HepG2 (cell line): ENCODE results near the gene NBL1. TPM values are rescaled to one million over a fixed set of nuclear protein-coding genes. Genes with fewer than 3 reads are reported as not detected.

Source experiments
- ATAC-seq: fragments of 200-7000 bp; cut with Tn5 transposase; 3 replicates; pipeline ENCODE4 v1.9.1; 2020; ENCODE audit warnings: mild to moderate bottlenecking, moderate library complexity
- BruUV-seq: library from RNA; stranded (reverse); fragments of 400-500 nt; replicated peaks from 2 replicates; lab custom pipeline; 2021; lab: Mats Ljungman, UMichigan
- CTCF ChIA-PET: fragments of 300-600 bp; formaldehyde crosslinking; extraction: SDS; loops from one replicate; lab custom pipeline; 2021; ENCODE audit warnings: low total read pairs, inconsistent platforms, low intra/inter-chr PET ratio; lab: Yijun Ruan, JAX
- POLR2A ChIA-PET: fragments of 350-600 bp; sonication (Branson Sonifier 250); formaldehyde crosslinking; loops from one replicate; lab custom pipeline; 2020; ENCODE audit warnings: antibody characterized with exemption, inconsistent platforms; lab: Yijun Ruan, JAX
- DNase-seq: peaks from one replicate; pipeline ENCODE4 v3.0.0-alpha.2; 2015; ENCODE audit warnings: low spot score
- FAIRE-seq: peaks from 3 replicates; lab custom pipeline; 2011; peaks lifted over from hg19 to GRCh38; lab: Jason Lieb, UNC
- H2AFZ ChIP-seq: one replicate; pipeline ENCODE4 v1.6.1; 2011; ENCODE audit warnings: low read length, inconsistent platforms
- H3K27ac ChIP-seq: fragments of 300-600 bp; 3 replicates; pipeline ENCODE4 v1.8.0; 2011; ENCODE audit warnings: mixed run types, mild to moderate bottlenecking, mixed read lengths, low read length, inconsistent platforms; ENCODE audit not compliant: insufficient read depth; ENCODE audit errors: extremely low read length
- H3K27me3 ChIP-seq, 2 experiments: fragments of 200-600 bp in 1 of 2; 2 replicates in 1 of 2; 3 replicates in 1 of 2; pipeline versions ENCODE4 v1.6.0 to v1.8.0; 2011; ENCODE audit warnings: low read length in 2 of 2, mild to moderate bottlenecking in 2 of 2, moderate library complexity in 2 of 2, inconsistent platforms in 1 of 2; ENCODE audit not compliant: insufficient read depth in 2 of 2, control insufficient read depth in 1 of 2
- H3K36me3 ChIP-seq, 2 experiments: fragments of 200-600 bp in 1 of 2; replicated peaks in 1 of 2; 2 replicates in 1 of 2; 3 replicates in 1 of 2; pipeline versions ENCODE4 v1.5.1 to v1.8.0; 2011; ENCODE audit warnings: low read length in 2 of 2, inconsistent platforms in 1 of 2; ENCODE audit not compliant: insufficient read depth in 2 of 2, control insufficient read depth in 1 of 2
- H3K4me1 ChIP-seq: 2 replicates; pipeline ENCODE4 v1.5.1; 2012; ENCODE audit warnings: low read length, inconsistent platforms; ENCODE audit not compliant: insufficient read depth
- H3K4me2 ChIP-seq: 2 replicates; pipeline ENCODE4 v1.6.0; 2011; ENCODE audit warnings: low read depth, low read length, inconsistent platforms
- H3K4me3 ChIP-seq, 3 experiments: fragments of 200-600 bp in 1 of 3; sonication (generic), shearing (Covaris generic) in 1 of 3; replicated peaks in 1 of 3; 2 replicates each; pipeline ENCODE4 v1.5.1; 2011 to 2016; ENCODE audit warnings: low read length in 3 of 3, inconsistent platforms in 2 of 3, low read depth in 2 of 3, mild to moderate bottlenecking in 2 of 3, control low read depth in 1 of 3, mixed read lengths in 1 of 3; ENCODE audit not compliant: insufficient read depth in 1 of 3
- H3K79me2 ChIP-seq: one replicate; pipeline ENCODE4 v1.6.1; 2011; ENCODE audit warnings: low read length, inconsistent platforms; ENCODE audit not compliant: insufficient read depth
- H3K9ac ChIP-seq: 2 replicates; pipeline ENCODE4 v1.6.0; 2011; ENCODE audit warnings: mild to moderate bottlenecking, low read depth, low read length, inconsistent platforms; ENCODE audit not compliant: insufficient read depth
- H3K9me3 ChIP-seq: 2 replicates; pipeline ENCODE4 v1.5.1; 2012; ENCODE audit warnings: mild to moderate bottlenecking, low read length
- H4K20me1 ChIP-seq: 2 replicates; pipeline ENCODE4 v1.6.0; 2011; ENCODE audit warnings: inconsistent platforms, mild to moderate bottlenecking, low read length, moderate library complexity; ENCODE audit not compliant: insufficient read depth
- CREB1 ChIP-seq, 2 experiments: fragments of 450-650 bp in 1 of 2; IDR thresholded peaks; 2 replicates each; pipeline ENCODE4 v1.6.1; 2016 to 2017; ENCODE audit warnings: control low read depth in 1 of 2, mild to moderate bottlenecking in 1 of 2, missing compliant biosample characterization in 1 of 2, missing genetic modification characterization in 1 of 2
- E2F1 ChIP-seq: sonication (generic); formaldehyde crosslinking; IDR thresholded peaks from 2 replicates; pipeline ENCODE4 v1.5.0; 2020; ENCODE audit warnings: missing genetic modification reagents
- EEA1 ChIP-seq: sonication (generic); formaldehyde crosslinking; IDR thresholded peaks from 2 replicates; pipeline ENCODE4 v1.5.1; 2020; ENCODE audit warnings: mild to moderate bottlenecking, missing genetic modification reagents, borderline replicate concordance
- EHMT2 ChIP-seq: fragments of 200-600 bp; sonication (generic); IDR thresholded peaks from 2 replicates; pipeline ENCODE4 v1.7.0; 2017; ENCODE audit warnings: antibody characterized with exemption, low read depth, low read length, borderline replicate concordance
- MXD3 ChIP-seq: IDR thresholded peaks from 2 replicates; pipeline ENCODE4 v1.6.1; 2016; ENCODE audit warnings: mild to moderate bottlenecking, missing biosample characterization, missing genetic modification reagents
- NFATC3 ChIP-seq: sonication (generic); formaldehyde crosslinking; IDR thresholded peaks from 2 replicates; pipeline ENCODE4 v1.5.1; 2020; ENCODE audit warnings: mild to moderate bottlenecking, missing genetic modification reagents
- SIX1 ChIP-seq: sonication (generic); formaldehyde crosslinking; IDR thresholded peaks from 2 replicates; pipeline ENCODE4 v1.4.0; 2020; ENCODE audit warnings: missing genetic modification reagents, borderline replicate concordance
- SRSF9 ChIP-seq: fragments of 200-400 bp; formaldehyde crosslinking; IDR thresholded peaks from 2 replicates; pipeline ENCODE4 v1.6.1; 2018; ENCODE audit warnings: borderline replicate concordance, mild to moderate bottlenecking, low read depth, low read length; ENCODE audit not compliant: insufficient read depth, poor library complexity, severe bottlenecking
- TFAP4 ChIP-seq: sonication (generic); IDR thresholded peaks from 2 replicates; pipeline ENCODE4 v1.6.1; 2016; ENCODE audit warnings: low read depth, borderline replicate concordance
- TFE3 ChIP-seq: IDR thresholded peaks from 2 replicates; pipeline ENCODE4 v1.6.1; 2016
- ZFP91 ChIP-seq: sonication (generic); formaldehyde crosslinking; IDR thresholded peaks from 2 replicates; pipeline ENCODE4 v1.9.0; 2022; ENCODE audit warnings: missing genetic modification reagents, mild to moderate bottlenecking, borderline replicate concordance
- WGBS: methylation state at CpG from one replicate; pipeline ENCODE4 v1.1.6; 2017; ENCODE audit warnings: low lambda C conversion rate; 5-methylcytosine and 5-hydroxymethylcytosine counted together
- in situ Hi-C: cut with HindIII; loops from 2 replicates; pipeline ENCODE4 v1.10.0; 2017; ENCODE audit warnings: low pct_unique_long_range_greater_than_20kb; ENCODE audit not compliant: extremely low pct_ligation_motif_present
- intact Hi-C: fragments of 100-400 bp; cut with micrococcal nuclease; formaldehyde crosslinking; loops from one replicate; pipeline ENCODE4 v1.10.0; 2022; ENCODE audit not compliant: unreplicated experiment
- polyA plus RNA-seq, 8 experiments: library from polyadenylated mRNA; depleted of rRNA in 3 of 8; stranded (reverse) in 7 of 8; unstranded in 1 of 8; fragments of >200 nt; fragmentation: Illumina TruSeq in 4 of 8; extraction: Trizol in 4 of 8; gene quantifications; 2 replicates each; pipeline versions ENCODE4 v1.2.1 to v1.2.3, GENCODE V29; 2011 to 2016; ENCODE audit warnings: low read depth in 4 of 8, missing spikeins in 1 of 8, mixed read lengths in 1 of 8; ENCODE audit not compliant: insufficient read depth in 1 of 8
- total RNA-seq, 5 experiments: library from RNA; depleted of rRNA; stranded (reverse); fragments of >200 nt; fragmentation: Illumina TruSeq; extraction: Trizol; gene quantifications; 2 replicates each; pipeline ENCODE4 v1.2.3, GENCODE V29; 2016; ENCODE audit warnings: low read depth in 1 of 5

NBL1 gene
- total and polyA plus RNA-seq, 2 of the 13 experiments (the other 11 are each of a cell fraction or from before 2014, with no cell fraction given), result 2.7 to 13.8 TPM

GRCh38 chr1:19621274-19621950 lies 22.7 kb upstream of the NBL1 start:
- Histone ChIP-seq H3K27me3 (no peaks in the 10 kb centered on the region), H2AFZ (no peak overlapping the region), H3K36me3 (peaks cover 7 to 14% of the 10 kb centered on the region in 2 experiments; a peak in 4 of 5 replicates), H3K4me1 (peaks cover 56% of the 10 kb centered on the region), H3K27ac (no peak overlapping the region), H3K4me2 (no peak overlapping the region), H4K20me1 (no peaks in the 10 kb centered on the region; the same call in 1 of the 2 replicates), H3K9me3 (no peaks in the 10 kb centered on the region), H3K79me2 (peaks cover 10% of the 10 kb centered on the region), H3K4me3 (no peak overlapping the region), H3K9ac (no peak overlapping the region)
- intact Hi-C loops, result no loop called here
- POLR2A ChIA-PET, result no interaction called here
- FAIRE-seq (no peak), ATAC-seq (no peak), DNase-seq (no peak)
- CTCF ChIA-PET, result no interaction called here
- in situ Hi-C loops, result no loop called here
- 100% methylated on average over 4 of the region's 4 CpGs for WGBS
- no peak for TF ChIP-seq TFAP4
- TF ChIP-seq SIX1, result no peak
- TF ChIP-seq SRSF9, result no peak
- no peak for TF ChIP-seq ZFP91 (CRISPR knock-in tag)
- no peak for TF ChIP-seq E2F1
- TF ChIP-seq MXD3 (CRISPR knock-in tag), result no peak
- no peak for TF ChIP-seq EEA1 (CRISPR knock-in tag)
- no peak for TF ChIP-seq NFATC3 (CRISPR knock-in tag)
- TF ChIP-seq EHMT2, result no peak
- TF ChIP-seq CREB1 (IDR thresholded peaks at IDR 0.05), result no peak
- TF ChIP-seq CREB1 (CRISPR knock-in tag; IDR thresholded peaks at IDR 0.05), result no peak
- no peak for TF ChIP-seq TFE3
- BruUV-seq, result no TSS peak
